GM19238 (cell line): ENCODE results near the gene RAB40B.

Experiments used
- DNase-seq: peaks from one replicate; pipeline ENCODE4 v3.0.0; 2011; ENCODE audit warnings: low spot score; ENCODE audit not compliant: insufficient read length

RAB40B gene

DNA sequence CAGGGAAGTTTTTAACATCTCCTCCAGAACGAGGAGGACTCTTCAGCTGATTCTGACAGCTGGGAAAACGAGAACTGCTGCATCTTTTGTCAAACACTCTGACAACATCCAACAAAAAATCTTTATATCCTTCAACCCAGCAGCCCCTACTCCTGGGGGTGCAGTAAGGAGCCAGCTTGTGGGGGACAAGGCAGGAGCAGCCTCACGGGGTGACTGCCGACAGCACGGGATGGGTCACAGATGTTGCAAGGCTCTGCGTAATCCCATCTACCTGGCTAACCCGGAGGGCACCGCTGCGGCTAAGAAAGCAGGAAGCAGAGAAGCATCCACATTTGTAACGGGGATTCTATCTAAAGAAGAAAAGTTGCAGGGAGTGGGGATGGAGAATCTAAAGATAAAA is 78.9 kb downstream of the RAB40B start:
- DNase-seq, result no peak

- DNase-seq, result no peak
Measured at GRCh38 chr17:82619211-82619610, 79.3 kb downstream of the RAB40B start.

DNA sequence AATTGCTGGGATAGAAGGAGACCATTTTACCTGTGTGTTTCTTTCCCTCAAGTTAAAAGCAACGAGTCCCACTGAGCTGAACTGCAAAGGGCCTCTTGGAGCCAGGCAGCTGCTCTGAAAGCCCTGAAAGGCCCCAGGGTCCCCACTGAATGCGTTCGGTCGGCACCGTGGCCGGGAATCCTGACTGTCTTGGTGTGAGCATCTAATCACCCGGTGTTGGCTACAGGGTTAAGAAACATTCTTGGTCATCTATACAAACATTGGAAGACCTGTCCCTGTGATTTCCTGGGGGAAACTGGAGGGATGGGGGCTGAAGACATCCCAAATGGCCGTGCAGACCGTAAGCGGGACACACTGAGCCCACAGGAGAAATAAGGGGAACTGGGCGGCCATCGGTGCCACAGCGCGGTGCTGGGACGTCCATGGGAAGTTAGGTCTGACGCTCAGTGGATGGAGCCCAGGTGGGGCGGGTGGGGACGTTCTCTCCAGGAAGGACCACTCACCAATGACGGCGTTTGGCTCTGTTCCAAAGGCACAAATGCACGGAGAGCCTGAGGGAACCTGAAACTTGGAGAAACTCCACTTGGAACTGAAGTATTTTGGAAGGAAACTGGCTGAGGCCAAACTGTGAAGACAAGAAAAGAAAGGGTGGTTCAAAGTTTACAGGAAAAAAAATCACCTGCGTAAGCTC is 82.3 kb downstream of the RAB40B start:
- no peak for DNase-seq

- no peak for DNase-seq
Measured at GRCh38 chr17:82615084-82616020, 83.1 kb downstream of the RAB40B start.

DNA sequence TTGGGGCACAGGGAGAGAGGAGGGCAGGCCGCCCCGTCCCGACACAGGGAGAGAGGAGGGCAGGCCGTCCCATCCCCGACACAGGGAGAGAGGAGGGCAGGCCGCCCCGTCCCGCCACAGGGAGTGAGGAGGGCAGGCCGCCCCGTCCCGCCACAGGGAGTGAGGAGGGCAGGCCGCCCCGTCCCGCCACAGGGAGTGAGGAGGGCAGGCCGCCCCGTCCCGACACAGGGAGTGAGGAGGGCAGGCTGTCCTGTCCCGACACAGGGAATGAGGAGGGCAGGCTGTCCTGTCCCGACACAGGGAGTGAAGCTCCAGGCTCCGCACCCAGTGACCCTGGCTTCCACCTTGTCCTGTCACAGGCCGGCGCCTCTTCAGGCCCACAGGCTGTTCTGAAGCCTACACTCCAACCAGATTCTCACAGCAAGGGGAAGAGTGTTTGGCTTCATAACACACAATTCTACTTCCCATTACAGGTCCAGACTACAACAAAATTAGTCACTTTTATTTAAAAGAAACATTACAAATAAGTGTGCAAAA is 84.3 kb downstream of the RAB40B start:
- no peak for DNase-seq

DNA sequence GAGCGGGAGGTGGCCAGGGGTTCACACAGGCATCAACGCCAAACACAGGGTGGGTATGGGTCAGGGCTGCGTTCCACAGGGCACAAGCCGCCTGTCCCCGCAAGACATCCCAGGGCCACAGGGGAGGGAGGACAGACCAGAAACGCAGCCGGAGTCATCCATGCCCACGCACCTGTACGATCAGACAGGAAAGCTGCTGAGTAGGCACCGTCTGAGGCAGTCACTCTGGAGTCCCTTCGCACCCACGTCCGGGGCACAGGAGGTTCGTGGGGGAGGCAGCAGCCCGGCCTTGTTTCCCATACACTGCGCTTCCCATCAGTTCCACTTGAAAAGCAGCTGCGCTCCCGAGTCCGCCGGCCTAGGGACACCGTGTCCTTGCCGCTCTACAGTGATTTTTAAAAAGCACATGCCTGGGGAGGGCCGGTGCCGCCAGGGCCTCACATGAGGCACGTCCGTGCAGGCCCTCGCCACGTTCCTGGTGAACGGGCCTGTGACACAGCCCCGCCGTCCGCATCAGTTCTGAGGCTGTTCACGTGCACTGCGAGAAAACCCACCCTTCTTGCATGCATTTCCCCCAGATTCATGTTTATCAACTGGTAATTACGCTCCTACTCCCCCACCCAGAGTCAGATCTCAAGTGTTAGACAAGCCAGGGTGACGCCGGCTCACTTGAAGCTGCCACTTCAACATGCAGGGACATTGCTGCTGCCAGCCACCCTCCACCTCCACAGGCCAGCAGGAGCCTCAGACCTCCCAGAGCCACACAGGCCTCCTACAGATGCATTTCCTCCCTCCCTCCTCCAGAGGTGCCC is 85.0 kb downstream of the RAB40B start:
- DNase-seq, result no peak

DNA sequence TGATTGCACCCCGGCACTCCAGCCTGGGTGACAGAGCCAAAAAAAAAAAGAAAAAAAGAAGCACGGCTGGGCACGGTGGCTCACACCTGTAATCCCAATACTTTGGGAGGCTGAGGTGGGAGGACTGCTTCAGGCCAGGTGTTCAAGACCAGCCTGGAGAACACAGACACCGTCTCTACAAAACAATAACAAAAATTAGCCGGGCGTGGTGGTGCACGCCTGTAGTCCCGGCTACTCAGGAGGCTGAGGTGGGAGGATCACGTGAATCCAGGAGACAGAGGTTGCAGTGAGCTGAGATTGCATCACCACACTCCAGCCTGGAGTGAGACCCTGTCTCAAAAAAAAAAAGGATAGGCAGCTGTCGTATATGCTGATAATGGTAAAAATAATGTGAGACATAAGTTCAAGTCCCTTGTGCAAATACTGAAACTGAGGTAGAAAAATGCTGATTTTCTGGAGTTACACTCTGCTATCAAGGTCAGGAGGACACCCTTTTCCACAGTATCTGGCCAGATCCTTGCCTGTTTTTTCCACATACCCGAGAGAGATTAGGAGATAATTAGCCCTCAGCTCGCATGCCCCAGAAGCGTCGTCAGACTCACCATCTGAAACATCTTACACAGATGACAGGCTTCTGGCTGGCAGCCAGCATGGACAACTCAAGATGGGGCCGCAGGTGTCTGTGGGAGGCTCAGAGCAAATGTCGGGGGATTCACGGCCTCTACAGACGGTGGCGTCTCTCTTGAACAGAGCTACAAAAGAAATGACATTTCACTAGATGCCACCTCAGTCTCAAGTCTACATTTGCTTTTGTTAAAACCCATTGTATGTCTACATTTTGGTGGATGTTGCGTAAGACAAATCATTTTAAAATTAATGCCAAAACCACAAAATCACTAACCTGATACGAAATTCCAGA is 87.1 kb downstream of the RAB40B start:
- DNase-seq, result no peak

- DNase-seq, result no peak
Measured at GRCh38 chr17:82609655-82610054, 88.8 kb downstream of the RAB40B start.

DNA sequence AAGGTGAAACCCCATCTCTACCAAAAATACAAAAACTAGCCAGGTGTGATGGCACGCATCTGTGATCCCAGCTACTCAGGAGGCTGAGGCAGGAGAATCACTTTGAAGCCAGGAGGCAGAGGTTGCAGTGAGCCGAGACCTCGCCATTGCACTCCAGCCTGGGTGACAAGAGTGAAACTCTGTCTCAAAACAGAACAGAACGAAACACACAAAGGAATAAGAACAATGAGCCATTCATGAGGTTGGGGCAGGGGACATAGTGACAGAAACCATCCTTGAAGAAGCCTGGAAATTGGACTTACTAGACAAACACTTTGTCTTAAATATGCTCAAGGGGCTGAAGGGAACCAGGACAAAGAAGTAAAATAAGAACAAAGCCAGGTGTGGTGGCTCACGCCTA is 89.7 kb downstream of the RAB40B start:
- DNase-seq, result no peak

DNA sequence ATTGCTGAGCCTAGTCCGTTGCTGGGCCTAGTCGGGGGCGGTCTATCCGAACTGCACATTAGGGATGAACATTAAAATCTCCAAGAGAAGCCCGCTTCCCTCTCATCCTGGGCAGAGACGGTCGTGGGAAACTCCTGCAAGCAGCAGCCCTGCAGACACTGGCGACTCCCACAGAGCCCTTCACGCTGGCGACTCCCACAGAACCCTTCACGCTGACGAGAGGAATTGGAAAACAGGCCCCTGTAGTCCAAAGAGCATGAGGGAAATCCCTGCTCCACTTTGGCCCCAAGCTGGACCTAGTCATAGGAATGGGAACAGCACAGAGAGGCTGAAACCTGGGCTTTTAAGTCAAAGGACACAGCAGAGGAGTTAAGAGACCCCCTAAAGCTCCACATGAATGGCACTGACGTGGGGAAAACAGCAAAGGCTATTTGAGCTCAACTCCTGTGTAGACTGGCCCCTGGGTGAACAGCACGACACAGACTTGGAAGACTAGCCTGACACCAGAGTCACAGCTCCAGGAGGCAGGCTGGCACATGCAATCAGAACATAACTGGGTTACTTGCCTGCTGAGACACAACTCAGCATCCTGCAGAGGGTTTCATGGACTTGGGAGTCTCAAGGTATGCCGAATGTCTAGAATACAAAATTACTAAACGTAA is 92.4 kb downstream of the RAB40B start:
- DNase-seq, result no peak
